ENCODE data around the gene CADPS2.

- TF ChIP-seq POLR2A (IDR thresholded peaks at IDR 0.05) (no peak), CTCF (IDR thresholded peaks at IDR 0.05) (no peak)
These were observed 27.9 kb downstream of the CADPS2 start for GRCh38 chr7:122858320-122858719.
